GM10847 (cell line): ENCODE results near the gene ARSH.

ENCODE experiments used
- POLR2A ChIP-seq: IDR thresholded peaks from 2 replicates; pipeline ENCODE4 v1.6.1; 2011; ENCODE audit not compliant: insufficient read length; ENCODE audit errors: extremely low read depth

The ARSH gene

DNA sequence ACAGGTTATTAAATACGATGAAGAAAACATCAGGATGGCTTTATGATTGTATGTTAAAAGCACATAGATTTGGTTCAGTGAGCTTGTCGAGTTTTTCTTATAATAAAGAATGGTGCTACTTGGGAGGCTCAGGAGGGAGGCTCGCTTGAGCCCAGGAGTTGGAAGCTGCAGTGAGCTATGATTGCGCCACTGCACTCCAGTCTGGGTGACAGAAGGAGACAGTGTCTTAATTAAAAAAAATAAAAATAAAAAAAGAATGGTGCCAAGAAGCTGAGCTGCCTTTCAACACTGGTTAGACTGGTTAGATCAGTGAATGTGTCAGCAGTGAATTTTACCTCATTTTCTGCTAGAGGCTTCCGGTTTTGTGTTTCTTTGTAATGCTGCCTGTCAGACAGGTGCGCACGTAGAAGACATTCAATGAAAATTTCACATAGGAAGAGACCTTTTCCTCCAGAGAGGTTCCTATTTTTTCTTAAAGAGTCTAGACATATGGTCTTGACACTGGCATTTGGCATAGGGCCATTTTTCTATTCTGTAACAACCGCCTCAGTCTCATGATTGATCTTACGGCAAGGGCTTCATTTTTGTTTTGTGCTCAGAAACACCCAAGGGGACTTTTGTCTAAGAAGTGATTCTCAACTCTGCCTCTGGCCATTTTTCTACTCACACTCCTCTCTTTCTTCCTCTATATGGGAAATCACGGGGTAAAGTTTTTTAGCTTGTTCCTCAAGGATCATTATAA lies 19.9 kb downstream of the ARSH start:
- TF ChIP-seq POLR2A, result no peak

DNA sequence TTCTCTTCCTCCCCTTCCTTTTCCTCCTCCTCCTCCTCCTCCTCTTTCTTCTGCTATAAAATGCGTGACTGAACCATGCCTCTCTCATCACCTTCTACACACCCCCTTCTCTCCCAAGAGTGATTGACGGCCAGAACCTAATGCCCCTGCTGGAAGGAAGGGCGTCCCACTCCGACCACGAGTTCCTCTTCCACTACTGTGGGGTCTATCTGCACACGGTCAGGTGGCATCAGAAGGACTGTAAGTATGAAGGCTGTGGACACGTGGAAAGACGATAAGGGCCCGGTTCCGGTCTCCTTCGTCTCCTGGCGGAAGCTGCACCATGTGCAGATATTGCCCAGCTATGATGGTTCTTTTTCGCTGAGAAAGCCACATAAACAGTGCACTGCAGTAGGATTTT lies 22.8 kb downstream of the ARSH start:
- no peak for TF ChIP-seq POLR2A

DNA sequence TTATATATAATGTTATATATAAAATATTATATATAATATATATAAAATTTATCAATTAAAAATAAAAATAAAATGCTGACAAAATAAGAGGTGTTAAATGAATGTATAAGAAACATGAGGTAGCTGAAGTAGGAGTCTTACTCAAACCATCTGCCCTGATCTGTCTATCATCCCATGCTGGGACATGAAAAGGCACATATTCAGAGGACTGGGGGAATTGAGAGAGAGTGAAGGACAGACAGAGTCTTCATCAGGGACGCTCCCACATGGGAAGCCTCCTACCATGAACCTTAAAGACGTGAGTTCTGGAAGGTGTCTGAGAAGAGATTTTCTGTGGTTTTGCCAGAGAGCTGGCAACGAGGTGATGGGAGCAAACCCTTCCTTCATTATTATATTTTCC lies 30.9 kb downstream of the ARSH start:
- no peak for TF ChIP-seq POLR2A

DNA sequence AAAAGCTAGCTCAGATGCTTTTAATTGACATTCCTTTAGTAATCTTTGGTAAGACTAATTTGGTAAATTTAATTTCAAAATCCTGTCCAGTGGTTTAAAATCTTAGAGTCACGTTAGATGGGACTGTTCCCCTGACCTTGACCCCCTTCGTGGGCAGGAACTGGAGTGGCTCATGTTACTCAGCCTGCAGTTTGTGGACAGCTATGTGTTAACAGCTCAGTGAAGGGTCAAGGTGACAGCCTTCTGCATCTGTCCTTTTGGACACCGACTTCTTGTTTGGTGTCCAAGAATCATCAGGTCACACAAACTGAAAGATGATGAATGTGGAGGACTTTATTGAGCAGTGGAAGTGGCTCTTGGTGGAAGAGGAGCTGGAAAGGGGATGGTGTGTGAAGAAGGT lies 37.9 kb downstream of the ARSH start:
- no peak for TF ChIP-seq POLR2A

DNA sequence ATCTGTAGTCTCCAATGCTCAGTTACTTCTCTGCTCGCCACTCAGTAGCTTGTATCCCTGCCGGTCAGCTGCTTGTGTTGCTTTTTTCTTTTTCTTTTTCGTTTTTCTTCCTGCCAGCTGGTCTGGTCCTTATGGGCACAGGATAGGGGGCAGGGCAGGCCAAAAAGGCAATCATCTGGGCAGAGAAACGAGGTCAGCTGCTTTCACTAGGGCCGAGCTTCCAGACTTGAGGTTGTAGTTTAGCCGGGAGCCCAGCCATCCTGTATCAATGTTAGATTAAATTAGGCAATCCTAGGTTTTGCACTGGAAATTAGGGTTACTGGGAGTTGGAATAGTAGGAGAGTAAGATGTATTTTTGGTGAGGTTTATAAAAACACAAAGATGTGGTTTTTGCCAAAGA lies 38.3 kb downstream of the ARSH start:
- no peak for TF ChIP-seq POLR2A

DNA sequence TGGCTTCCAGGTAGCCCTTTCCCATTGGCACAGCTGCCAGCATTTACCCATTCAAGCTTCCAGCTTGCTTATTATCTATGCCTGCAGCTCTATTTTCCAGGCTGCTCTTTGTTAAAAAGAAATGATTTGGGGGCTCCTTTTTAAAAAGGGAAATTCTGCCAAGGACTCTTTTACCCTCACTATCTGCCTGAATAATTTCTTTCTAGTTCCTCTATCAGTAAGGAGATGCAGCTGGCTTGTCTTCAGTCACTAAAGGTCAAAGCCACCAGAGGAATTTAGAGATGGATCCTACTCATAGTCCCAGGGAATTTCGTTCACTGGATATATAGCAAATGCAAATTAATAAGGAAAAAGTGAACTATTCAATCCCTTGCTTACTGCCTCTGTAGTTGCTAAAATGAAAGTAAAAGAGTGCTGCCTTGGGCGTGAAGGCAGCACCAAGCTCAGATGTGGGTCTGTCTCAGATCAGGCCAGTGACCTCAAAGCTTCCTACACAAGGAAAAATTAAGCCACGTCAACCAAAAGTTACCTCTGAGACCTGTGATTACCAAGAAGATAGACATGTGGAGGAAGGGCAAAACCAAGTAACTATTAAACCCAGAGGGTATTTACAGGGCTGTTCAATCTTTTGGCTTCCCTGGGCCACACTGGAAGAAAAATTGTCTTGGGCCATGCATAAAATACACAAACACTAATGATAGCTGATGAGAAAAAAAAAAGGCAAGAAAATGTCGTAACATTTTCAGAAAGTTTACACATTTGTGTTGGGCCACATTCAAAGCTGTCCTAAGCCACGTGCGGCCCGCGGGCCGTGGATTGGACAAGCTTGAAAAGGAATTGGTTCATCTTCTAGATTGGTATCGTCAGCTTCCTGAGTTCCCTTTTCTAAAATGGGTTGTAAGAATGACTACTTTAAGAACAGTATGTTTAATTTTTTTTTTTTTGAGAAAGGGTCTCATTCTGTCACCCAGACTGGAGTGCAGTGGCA lies 40.2 kb downstream of the ARSH start:
- TF ChIP-seq POLR2A, result no peak

DNA sequence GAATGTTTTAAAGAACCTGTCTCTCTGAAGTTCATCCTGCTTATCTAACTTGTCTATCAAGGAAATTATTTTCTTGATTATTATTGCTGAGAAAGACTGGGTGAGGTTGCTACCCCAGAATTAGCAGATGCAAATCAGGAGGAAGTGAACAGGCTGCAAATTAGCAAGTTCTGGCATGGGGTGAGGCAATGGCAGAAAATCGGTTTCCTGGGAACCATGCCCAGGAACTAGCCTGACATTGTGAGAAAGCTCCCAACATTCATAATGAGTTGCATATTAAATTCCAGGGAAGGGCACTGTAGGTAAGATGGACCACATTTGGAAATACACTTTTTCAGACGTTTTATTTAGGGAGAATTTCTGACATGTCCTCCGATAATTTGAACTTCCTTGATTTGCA lies 46.5 kb downstream of the ARSH start:
- TF ChIP-seq POLR2A, result no peak

DNA sequence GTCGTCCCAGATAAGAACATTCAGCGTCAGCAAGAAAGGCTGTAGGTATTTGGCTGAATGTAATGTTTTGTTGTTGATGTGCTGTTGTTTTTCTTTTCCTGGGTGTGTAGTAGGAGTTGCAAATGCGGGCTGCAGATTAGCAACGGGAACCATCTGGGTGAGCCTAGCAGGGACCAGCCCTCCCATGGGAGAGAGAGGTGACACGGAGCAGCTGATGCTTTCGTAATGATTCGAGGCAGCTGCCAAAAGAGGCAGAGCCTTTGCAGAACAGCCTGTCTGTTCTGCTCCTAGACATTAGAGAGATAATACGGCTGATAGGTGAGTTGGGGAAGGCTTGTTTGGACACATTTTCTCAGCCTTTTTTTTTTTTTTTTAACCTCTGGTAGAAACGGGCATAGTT lies 60.2 kb downstream of the ARSH start:
- no peak for TF ChIP-seq POLR2A

DNA sequence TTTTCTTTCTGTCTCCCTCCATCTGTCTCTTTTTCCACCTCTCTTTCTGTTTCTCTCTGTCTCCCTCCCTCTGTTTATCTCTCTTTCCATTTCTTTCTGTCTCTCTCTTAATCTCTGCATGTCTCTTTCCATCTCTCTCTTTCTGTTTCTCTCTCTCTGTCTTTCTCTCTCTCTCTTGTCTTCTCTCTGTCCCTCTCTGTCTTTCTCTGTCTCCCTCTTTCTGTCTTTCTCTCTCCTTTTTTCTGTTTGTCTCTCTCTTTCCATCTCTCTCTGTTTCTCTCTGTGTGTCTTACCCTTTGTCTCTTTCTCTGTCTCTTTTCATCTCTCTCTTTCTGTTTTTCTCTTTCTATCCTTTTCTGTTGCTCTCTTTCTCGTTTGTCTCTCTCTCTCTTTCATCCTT lies 69.6 kb downstream of the ARSH start:
- no peak for TF ChIP-seq POLR2A

DNA sequence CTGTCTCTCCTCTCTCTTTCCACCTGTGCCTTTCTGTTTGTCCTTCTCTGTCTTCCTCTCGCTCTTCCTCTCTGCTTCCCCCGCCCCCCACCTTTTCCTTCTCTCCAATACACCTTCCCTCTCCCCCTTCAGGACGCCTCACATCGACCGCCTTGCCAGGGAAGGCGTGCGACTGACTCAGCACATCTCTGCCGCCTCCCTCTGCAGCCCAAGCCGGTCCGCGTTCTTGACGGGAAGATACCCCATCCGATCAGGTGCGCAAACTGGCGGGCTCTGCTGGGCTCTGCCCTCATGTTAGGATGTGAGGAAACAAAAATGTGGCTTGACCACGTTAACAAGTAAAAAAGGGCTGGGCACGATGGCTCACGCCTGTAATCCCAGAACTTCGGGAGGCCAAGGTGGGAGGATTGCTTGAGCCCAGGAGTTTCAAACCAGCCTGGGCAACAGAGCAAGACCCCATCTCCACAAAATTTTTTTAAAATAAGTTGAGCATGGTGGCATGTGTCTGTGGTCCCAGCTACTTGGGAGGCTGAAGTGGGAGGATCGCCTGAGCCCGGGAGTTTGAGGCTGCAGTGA lies 70.2 kb downstream of the ARSH start:
- TF ChIP-seq POLR2A, result no peak
